ENCODE data around the gene FOS. TPM values are rescaled to one million over a fixed set of nuclear protein-coding genes. Genes with fewer than 3 reads are reported as not detected.

The FOS gene
- total RNA-seq, 1 experiment from 2014 or later = 5.5 TPM

DNA sequence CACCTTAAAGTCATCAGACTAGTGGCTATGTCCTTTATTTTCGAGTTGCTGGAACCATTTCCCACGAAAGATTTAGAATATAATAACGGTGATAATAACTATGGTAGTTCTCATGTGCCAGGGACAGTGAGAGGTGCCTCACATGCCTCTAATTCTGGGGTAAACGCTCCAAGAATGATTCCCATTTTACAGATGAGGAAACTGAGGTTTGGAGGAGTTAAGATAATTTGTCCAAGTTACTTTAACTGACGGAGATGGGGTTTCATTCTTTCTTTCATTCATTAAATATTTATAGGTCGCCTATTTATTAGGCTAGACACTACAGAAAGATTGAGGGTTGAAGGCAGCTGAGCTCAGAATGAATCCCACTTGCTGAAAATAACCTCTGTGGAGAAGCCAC lies 30.7 kb upstream of the FOS start:
- H3K36me3 ChIP-seq (ENCODE audit: insufficient read depth, low read length) = no peaks in the 10 kb centered on the region
- 0 out of 2 replicates have a peak overlapping the region, but pooled peaks have one; percentile 29 for H2AFZ ChIP-seq (ENCODE audit: low read length)
- H3K27ac ChIP-seq (ENCODE audit: low read length) = no peak overlapping the region
- H3K79me2 ChIP-seq (ENCODE audit: low read length) = no peaks in the 10 kb centered on the region
- H3K9me3 ChIP-seq (ENCODE audit: low read length) = no peaks in the 10 kb centered on the region
- no peak overlapping the region for H3K4me3 ChIP-seq (ENCODE audit: low read length)
- DNase-seq = no peak
- no peak overlapping the region for H3K9ac ChIP-seq (ENCODE audit: low read length)
- no peaks in the 10 kb centered on the region for H3K9me2 ChIP-seq (replicated peaks; ENCODE audit: insufficient read depth, low read length)
- peaks cover 20% of the 10 kb centered on the region for H3K4me1 ChIP-seq (ENCODE audit: low read length)
- H3K27me3 ChIP-seq (ENCODE audit: low read length) = no peaks in the 10 kb centered on the region
- H4K20me1 ChIP-seq (ENCODE audit: insufficient read depth, low read depth, low read length) = no peaks in the 10 kb centered on the region
- peak overlapping the region; percentile 14 for H3K4me2 ChIP-seq (ENCODE audit: low read depth, low read length, poor library complexity, severe bottlenecking)

DNA sequence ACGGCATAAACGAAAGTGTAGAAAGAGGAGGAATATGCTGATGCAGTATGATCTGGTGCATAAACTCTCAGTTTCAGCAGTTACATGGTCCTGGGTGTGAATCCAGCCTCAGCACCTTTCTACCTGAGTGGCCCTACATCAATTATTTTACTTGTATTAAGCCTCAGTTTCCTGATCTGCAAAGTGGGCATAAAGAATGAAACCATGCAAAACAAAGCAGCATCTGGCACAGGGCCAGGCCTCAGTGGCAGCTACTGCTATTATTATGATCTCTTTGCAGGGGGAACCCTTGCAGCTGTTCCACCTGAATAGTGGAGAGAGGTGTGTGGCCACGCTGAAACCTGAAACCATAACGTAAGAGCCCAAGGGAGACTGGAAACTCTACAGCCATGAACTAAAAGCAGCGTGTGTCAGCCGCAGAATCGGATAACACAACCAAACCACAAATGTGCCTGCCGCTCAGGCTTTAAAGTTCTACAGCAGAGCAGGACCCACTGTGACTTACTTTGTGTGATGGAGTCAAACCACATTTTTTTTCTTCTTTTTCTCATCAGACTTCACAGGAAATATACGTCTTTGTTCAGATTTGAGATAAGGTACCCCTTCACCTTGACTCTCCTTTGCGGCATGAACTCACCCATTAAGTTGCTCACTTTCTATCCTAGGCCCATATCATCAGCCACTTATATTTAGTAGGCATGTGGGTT lies 29.2 kb upstream of the FOS start:
- Histone ChIP-seq H3K27ac (ENCODE audit: low read length) (peak overlapping the region; percentile 47), H2AFZ (ENCODE audit: low read length) (peak overlapping the region; percentile 13; the same call in 1 of the 2 replicates), H3K4me2 (ENCODE audit: low read depth, low read length, poor library complexity, severe bottlenecking) (peak overlapping the region; percentile 49), H3K79me2 (ENCODE audit: low read length) (no peaks in the 10 kb centered on the region), H4K20me1 (ENCODE audit: insufficient read depth, low read depth, low read length) (no peaks in the 10 kb centered on the region), H3K4me3 (ENCODE audit: low read length) (peak overlapping the region; percentile 19; the same call in 1 of the 2 replicates), H3K9me2 (replicated peaks; ENCODE audit: insufficient read depth, low read length) (no peaks in the 10 kb centered on the region), H3K27me3 (ENCODE audit: low read length) (no peaks in the 10 kb centered on the region), H3K9ac (ENCODE audit: low read length) (peak overlapping the region; percentile 10; the same call in 1 of the 2 replicates), H3K36me3 (ENCODE audit: insufficient read depth, low read length) (no peaks in the 10 kb centered on the region), H3K4me1 (ENCODE audit: low read length) (peaks cover 20% of the 10 kb centered on the region), H3K9me3 (ENCODE audit: low read length) (no peaks in the 10 kb centered on the region)
- DNase-seq = peak; percentile 85

DNA sequence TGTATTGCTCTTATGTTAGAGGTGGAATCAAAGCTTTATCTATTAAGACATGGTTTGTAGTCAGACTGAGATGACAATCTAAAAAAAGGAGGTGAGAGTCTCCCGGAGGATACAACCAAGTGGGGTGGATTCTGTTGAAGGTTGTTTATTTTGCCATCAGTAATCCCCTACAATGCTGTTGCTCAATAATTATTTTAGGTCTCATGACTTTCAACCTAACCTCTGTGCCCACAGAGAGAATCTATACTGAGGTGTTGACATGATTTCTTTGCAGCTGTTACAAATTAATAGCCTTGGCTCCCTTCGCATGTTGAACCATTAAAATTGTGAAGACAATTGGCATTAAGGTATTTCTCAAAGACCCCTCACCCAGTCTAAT lies 28.7 kb upstream of the FOS start:
- no peaks in the 10 kb centered on the region for H4K20me1 ChIP-seq (ENCODE audit: insufficient read depth, low read depth, low read length)
- H3K9me2 ChIP-seq (replicated peaks; ENCODE audit: insufficient read depth, low read length) = no peaks in the 10 kb centered on the region
- peak overlapping the region; percentile 13; the same call in 1 of the 2 replicates for H2AFZ ChIP-seq (ENCODE audit: low read length)
- no peaks in the 10 kb centered on the region for H3K27me3 ChIP-seq (ENCODE audit: low read length)
- peak overlapping the region; percentile 10; the same call in 1 of the 2 replicates for H3K9ac ChIP-seq (ENCODE audit: low read length)
- peaks cover 20% of the 10 kb centered on the region for H3K4me1 ChIP-seq (ENCODE audit: low read length)
- H3K9me3 ChIP-seq (ENCODE audit: low read length) = no peaks in the 10 kb centered on the region
- no peaks in the 10 kb centered on the region for H3K36me3 ChIP-seq (ENCODE audit: insufficient read depth, low read length)
- peak overlapping the region; percentile 47 for H3K27ac ChIP-seq (ENCODE audit: low read length)
- H3K4me2 ChIP-seq (ENCODE audit: low read depth, low read length, poor library complexity, severe bottlenecking) = peak overlapping the region; percentile 49
- H3K79me2 ChIP-seq (ENCODE audit: low read length) = no peaks in the 10 kb centered on the region
- DNase-seq = no peak
- peak overlapping the region; percentile 19; the same call in 1 of the 2 replicates for H3K4me3 ChIP-seq (ENCODE audit: low read length)

DNA sequence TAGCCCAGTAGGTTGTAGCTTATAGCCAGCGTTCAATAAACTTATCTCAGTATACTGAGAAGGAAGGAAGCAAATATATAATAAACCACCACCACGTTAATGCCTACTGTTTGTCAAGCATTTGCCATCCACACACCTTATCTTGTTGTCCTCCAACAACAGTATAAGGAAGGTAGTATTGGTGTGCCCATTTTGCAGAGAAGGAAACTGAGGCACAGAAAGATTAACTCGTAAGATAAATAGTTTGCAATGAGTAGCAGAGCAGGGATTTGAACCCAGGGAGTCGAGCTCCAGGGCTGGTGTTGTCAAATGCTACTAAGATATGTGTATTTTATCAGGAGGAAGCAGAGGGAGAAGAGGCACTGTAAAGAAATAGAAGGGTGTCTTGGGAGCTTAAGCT lies 27.8 kb upstream of the FOS start:
- no peaks in the 10 kb centered on the region for H4K20me1 ChIP-seq (ENCODE audit: insufficient read depth, low read depth, low read length)
- H3K27me3 ChIP-seq (ENCODE audit: low read length) = no peaks in the 10 kb centered on the region
- no peak overlapping the region for H3K27ac ChIP-seq (ENCODE audit: low read length)
- no peaks in the 10 kb centered on the region for H3K36me3 ChIP-seq (ENCODE audit: insufficient read depth, low read length)
- no peak overlapping the region for H2AFZ ChIP-seq (ENCODE audit: low read length)
- no peak for DNase-seq
- H3K4me1 ChIP-seq (ENCODE audit: low read length) = peaks cover 20% of the 10 kb centered on the region
- H3K9me3 ChIP-seq (ENCODE audit: low read length) = no peaks in the 10 kb centered on the region
- H3K9ac ChIP-seq (ENCODE audit: low read length) = no peak overlapping the region
- no peaks in the 10 kb centered on the region for H3K79me2 ChIP-seq (ENCODE audit: low read length)
- H3K4me3 ChIP-seq (ENCODE audit: low read length) = no peak overlapping the region
- H3K9me2 ChIP-seq (replicated peaks; ENCODE audit: insufficient read depth, low read length) = no peaks in the 10 kb centered on the region
- H3K4me2 ChIP-seq (ENCODE audit: low read depth, low read length, poor library complexity, severe bottlenecking) = no peak overlapping the region

GRCh38 chr14:75252254-75252837 lies 26.3 kb upstream of the FOS start:
- no peak for DNase-seq
- Histone ChIP-seq H3K4me1 (ENCODE audit: low read length) (peaks cover 23% of the 10 kb centered on the region), H3K4me2 (ENCODE audit: low read depth, low read length, poor library complexity, severe bottlenecking) (no peak overlapping the region), H2AFZ (ENCODE audit: low read length) (no peak overlapping the region; the same call in 1 of the 2 replicates), H4K20me1 (ENCODE audit: insufficient read depth, low read depth, low read length) (no peaks in the 10 kb centered on the region), H3K4me3 (ENCODE audit: low read length) (no peak overlapping the region), H3K9me3 (ENCODE audit: low read length) (no peaks in the 10 kb centered on the region), H3K9ac (ENCODE audit: low read length) (no peak overlapping the region), H3K27ac (ENCODE audit: low read length) (no peak overlapping the region), H3K27me3 (ENCODE audit: low read length) (no peaks in the 10 kb centered on the region), H3K79me2 (ENCODE audit: low read length) (no peaks in the 10 kb centered on the region), H3K9me2 (replicated peaks; ENCODE audit: insufficient read depth, low read length) (no peaks in the 10 kb centered on the region), H3K36me3 (ENCODE audit: insufficient read depth, low read length) (no peaks in the 10 kb centered on the region)

DNA sequence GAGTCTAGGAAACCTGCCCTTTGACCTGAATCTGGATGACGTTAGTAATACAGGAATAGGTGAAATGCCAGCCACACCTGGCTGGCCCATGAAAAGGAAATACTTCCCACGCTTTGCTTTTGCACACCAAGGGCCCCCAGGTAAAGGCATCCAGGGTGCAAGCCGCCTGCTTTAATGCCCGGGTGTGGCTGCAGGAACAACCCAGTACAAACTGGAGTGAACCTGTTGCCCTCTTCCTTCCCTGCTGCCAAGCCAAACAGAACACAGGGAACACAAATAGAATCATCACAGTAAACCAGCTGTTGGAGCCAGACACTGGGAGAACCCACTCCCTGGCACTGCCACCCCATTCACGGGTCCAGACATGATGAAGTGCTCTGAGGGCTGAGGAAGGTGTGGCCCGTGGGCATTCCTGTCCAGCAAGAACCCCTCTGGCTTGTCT lies 24.2 kb upstream of the FOS start:
- H3K4me1 ChIP-seq (ENCODE audit: low read length) = peaks cover 22% of the 10 kb centered on the region
- H3K4me2 ChIP-seq (ENCODE audit: low read depth, low read length, poor library complexity, severe bottlenecking) = no peak overlapping the region

DNA sequence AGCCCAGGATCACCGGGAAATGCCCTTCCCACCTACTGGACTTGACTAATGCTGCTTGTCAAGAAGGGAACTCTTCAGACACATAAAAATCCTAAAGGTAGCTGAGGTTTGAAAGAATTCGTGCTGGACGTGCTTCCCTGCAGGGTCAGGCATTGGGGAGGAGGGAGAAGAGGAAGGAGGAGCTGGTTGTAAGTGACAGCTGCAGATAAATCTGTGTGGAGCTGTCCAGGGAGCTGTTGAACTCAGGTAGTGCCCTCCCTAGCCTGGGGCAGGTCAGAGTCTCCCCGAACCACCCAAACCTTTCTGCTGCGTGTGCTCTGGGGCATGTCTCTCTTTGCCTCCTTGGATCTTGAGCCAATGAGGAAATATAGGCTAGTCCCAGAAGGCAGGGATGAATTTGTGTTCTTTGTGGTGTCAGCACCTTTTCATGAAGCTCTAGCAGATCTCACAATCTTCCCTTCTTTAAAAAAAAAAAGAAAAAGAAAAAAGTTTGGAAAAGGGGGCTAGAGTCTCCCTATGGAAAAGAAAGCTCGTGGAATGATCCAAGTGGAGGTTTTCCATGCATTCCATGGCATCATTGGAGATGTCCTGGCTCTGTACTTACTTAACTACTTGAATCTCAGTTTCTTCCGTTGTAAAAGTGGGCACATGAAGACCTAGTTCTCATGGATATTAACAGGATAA lies 23.6 kb upstream of the FOS start:
- Histone ChIP-seq H3K27ac (ENCODE audit: low read length) (no peak overlapping the region), H3K4me2 (ENCODE audit: low read depth, low read length, poor library complexity, severe bottlenecking) (no peak overlapping the region), H3K9me3 (ENCODE audit: low read length) (no peaks in the 10 kb centered on the region), H3K27me3 (ENCODE audit: low read length) (no peaks in the 10 kb centered on the region), H3K4me1 (ENCODE audit: low read length) (peaks cover 22% of the 10 kb centered on the region), H2AFZ (ENCODE audit: low read length) (no peak overlapping the region), H3K9me2 (replicated peaks; ENCODE audit: insufficient read depth, low read length) (no peaks in the 10 kb centered on the region), H4K20me1 (ENCODE audit: insufficient read depth, low read depth, low read length) (no peaks in the 10 kb centered on the region), H3K36me3 (ENCODE audit: insufficient read depth, low read length) (no peaks in the 10 kb centered on the region), H3K79me2 (ENCODE audit: low read length) (no peaks in the 10 kb centered on the region), H3K9ac (ENCODE audit: low read length) (no peak overlapping the region), H3K4me3 (ENCODE audit: low read length) (no peak overlapping the region)
- no peak for DNase-seq

More for the DNA sequence above, 24.2 kb upstream of the FOS start:
- no peaks in the 10 kb centered on the region for H3K36me3 ChIP-seq (ENCODE audit: insufficient read depth, low read length)
- no peaks in the 10 kb centered on the region for H4K20me1 ChIP-seq (ENCODE audit: insufficient read depth, low read depth, low read length)
- DNase-seq = no peak
- no peaks in the 10 kb centered on the region for H3K79me2 ChIP-seq (ENCODE audit: low read length)
- no peaks in the 10 kb centered on the region for H3K9me2 ChIP-seq (replicated peaks; ENCODE audit: insufficient read depth, low read length)
- no peak overlapping the region for H3K27ac ChIP-seq (ENCODE audit: low read length)
- H3K27me3 ChIP-seq (ENCODE audit: low read length) = no peaks in the 10 kb centered on the region
- no peaks in the 10 kb centered on the region for H3K9me3 ChIP-seq (ENCODE audit: low read length)
- H2AFZ ChIP-seq (ENCODE audit: low read length) = no peak overlapping the region
- no peak overlapping the region for H3K9ac ChIP-seq (ENCODE audit: low read length)
- H3K4me3 ChIP-seq (ENCODE audit: low read length) = no peak overlapping the region
